HG03520 (cell line): Measurements from ENCODE around the gene GAGE13.
"Not testable (repeated sequence)": the region's sequence is repeated elsewhere in the genome, so short reads cannot be mapped to it uniquely, and the experiment has no call there.

ENCODE experiments used
- ATAC-seq: cut with Tn5 transposase; IDR thresholded peaks from one replicate; pipeline ENCODE4 v1.9.1; 2021; ENCODE audit warnings: mild to moderate bottlenecking, moderate library complexity; ENCODE audit not compliant: unreplicated experiment

The GAGE13 gene, protein sequence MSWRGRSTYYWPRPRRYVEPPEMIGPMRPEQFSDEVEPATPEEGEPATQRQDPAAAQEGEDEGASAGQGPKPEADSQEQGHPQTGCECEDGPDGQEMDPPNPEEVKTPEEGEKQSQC

DNA sequence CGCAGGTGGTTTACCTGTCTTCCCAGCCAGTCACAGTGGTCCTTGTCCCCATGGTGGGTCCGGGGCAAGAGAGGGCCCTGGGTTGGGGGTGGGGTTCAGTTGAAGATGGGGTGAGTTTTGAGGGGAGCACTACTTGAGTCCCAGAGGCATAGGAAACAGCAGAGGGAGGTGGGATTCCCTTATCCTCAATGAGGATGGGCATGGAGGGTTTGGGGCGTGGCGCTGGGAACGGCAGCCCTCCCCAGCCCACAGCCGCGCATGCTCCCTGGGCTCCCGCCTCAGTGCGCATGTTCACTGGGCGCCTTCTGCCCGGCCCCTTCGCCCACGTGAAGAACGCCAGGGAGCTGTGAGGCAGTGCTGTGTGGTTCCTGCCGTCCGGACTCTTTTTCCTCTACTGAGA is at the start of gene GAGE13:
Gene GAGE13, plus strand, starts transcription at position 301 of the 400 bp plus-strand sequence. CDS start 1,156 bp downstream, outside the sequence.
- not testable (repeated sequence) for ATAC-seq

DNA sequence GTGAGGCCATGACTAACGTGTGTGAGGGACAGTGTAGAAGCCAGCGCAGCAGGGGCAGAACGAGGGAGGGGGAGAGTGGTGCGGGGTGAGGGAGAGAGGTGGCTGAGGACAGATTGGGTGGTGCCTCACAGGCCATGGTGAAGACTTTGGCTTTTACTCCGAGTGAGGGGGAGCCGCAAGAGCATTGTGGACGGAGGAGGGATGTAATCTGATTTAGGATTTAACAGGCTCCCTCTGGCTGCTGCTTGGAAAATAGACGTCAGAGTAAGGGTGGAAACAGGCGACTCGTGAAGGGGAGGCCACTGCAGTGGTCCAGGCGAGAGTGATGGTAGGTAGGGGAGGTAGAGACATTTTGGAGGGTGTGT is 48.8 kb upstream of the GAGE13 start:
- ATAC-seq: no peak

DNA sequence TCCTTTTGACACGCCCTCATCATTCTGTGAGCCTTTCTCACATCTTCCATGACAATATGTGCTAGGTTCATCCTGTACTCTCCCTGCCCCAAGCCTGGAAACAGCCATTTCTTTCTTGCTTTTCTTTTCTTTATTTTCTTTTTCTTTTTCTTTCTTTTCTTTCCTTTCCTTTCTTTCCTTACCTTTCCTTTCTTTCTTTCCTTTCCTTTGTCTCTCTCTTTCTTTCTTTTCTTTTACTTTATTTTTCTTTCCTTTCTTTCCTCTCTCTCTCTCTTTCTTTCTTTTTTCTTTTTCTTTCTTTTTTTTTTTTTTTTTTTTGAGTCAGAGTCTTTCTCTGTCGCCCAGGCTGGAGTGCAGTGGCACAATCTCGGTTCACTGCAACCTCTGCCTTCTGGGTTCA is 47.2 kb upstream of the GAGE13 start:
- ATAC-seq: no peak

DNA sequence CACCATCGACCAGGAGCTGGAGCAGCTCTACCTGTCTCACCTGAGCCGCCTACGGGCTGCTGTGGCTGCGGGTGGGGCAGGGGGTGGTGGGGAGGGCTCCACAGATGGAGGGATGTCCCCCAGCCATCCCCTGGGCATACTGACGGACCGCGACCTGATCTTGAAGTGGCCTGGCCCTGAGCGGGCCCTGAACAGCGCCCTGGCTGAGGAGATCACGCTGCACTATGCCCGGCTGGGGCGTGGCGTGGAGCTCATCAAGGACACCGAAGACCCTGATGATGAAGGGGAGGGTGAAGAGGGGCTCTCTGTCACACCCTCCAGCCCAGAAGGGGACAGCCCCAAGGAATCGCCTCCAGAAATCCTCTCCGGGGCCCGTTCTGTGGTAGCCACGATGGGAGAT is 45.2 kb upstream of the GAGE13 start:
- no peak for ATAC-seq

- no peak for ATAC-seq
Observed at GRCh38 chrX:49286581-49286980, 44.8 kb upstream of the GAGE13 start.

- no peak for ATAC-seq
Observed at GRCh38 chrX:49287665-49288064, 43.7 kb upstream of the GAGE13 start.

GRCh38 chrX:49290215-49290614 is 41.2 kb upstream of the GAGE13 start:
- no peak for ATAC-seq

DNA sequence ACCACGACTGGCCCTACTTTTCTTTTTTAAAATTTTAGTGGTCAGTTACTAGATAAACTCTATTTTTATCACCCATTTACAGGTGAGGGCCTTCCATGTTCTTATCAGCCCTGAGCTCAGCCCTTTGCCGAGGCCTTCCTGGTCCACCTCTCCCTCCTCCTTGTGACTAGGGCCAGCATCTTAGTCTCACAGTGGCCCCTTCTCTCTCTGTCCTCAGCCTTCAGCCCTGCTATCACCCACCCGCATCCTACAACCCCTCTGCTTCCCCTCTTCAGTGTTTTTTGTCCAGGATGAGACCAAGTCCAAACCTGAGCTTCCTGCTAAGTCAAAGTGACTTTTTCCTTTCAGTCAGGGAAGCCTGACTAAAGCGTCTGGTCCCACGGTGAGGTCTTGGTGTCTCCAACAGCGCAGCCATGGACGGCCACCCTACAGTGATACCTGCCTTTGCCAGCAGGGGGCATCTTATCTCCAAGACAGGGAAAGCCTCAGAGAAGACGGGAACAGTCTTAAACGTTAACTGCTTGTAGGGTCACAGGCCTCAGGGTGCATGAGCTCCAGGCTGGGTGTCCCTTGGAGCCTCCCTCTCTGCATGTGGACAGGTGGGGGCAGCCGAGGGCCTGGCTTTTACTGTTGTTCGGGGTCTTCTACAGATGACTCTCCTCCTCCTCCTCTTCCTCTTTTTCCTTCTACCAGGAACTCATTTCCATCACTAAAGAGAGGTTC is 39.6 kb upstream of the GAGE13 start:
- ATAC-seq: peak; percentile 75

DNA sequence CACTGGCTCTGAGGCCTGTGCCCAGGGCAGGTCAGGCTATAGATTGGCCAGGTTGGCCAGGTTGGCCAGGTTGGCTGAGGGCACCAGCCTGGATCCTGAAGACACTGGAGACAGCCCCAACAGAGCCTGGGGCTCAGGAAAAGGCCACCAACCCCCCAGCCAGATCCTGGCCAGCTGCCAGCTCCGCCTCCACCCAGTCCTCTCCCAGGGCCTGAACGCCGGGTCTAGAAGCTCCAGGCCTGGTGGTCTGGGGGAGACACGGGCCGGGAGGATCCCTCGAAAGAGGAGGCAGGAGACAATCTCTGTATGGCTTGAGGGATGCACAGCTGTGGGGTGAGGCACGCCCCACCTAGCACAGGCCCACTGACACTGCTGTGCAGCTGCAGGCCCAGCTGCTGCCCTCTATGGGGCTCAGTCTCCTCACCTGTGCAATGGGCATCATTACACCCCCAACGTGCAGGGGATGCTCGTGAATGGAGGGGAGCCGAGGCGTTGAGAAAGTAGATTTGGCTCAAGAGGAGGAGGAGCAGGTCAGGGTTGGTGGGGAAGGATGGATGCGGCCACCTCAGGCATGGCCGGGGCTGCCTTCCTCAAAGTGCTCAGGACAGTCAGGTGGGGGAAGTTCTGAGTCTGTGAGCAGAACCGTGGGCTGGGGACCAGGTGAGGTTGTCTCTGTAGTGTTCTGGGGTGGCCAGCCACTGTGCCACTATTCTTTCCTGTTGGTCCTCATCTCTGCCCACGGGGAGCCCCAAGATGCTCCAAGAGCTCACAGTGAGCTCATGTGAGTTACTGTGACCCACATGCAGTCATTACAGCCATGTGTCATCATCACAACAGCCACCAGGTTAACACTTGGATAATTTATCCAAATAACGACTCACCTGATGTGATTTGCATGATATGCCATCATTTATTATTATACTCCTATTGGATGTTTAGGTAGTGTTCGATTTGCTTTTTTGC is 38.7 kb upstream of the GAGE13 start:
- ATAC-seq: no peak

DNA sequence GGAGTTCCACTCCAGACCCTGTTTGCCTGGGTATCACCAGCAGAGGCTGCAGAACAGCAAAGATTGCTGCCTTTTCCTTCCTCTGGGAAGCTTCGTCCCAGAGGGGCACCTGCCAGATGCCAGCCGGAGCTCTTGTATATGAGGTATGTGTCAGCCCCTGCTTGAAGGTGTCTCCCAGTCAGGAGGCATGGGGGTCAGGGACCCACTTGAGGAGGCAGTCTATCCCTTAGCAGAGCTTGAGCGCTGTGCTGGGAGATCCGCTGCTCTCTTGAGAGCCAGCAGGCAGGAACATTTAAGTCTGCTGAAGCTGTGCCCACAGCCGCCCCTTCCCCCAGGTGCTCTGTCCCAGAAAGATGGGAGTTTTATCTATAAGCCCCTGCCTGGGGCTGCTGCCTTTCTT is 32.1 kb upstream of the GAGE13 start:
- not testable (repeated sequence) for ATAC-seq

DNA sequence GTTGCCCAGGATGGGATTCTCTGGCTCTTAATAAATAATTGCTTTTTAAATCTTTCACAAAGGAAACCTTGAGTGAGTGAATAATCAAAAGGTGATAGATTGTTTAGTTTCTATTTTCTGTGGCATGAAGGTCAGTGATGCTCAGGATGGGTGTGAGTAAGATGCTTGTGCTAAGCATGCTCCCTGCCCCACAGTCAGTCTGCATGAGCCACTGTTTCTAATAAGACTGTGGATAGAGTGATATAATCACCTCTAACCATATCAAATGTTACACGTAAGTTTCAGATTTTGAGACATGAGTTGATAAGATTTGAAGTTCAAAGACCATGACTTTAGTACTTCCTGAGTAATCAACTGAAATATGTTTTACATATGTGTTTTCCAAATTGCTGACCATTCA is 30.7 kb upstream of the GAGE13 start:
- ATAC-seq: no peak

GRCh38 chrX:49303346-49303745 is 28.0 kb upstream of the GAGE13 start, which contains the start of gene GAGE10:
Gene GAGE10 (plus strand): TSS chrX:49303646. CDS start chrX:49304860, 1,214 bp downstream.
- ATAC-seq: no peak

DNA sequence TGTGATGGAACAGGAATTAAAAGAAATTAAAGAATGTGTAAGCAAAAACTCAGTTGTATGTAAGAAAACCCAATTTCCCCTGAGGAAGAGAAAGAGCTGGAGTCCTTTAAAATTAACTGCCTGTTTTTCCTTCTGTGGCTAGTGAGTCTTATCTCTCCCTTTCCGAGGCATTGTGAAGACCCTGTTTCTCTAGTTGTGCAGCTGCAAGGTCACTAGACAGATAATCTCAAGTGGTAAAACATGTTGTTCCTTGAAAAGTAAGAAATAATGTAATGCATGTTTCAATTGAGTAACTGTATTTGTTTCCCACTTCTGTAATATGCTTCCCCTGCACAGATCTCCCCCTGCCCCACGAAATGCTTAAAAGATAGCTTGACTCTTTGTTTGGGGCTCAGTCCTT is 23.6 kb upstream of the GAGE13 start:
- ATAC-seq: not testable (repeated sequence)

- ATAC-seq: no peak
Observed at GRCh38 chrX:49308604-49309269, 22.6 kb upstream of the GAGE13 start.

- ATAC-seq: no peak
Observed at GRCh38 chrX:49309401-49309981, 21.9 kb upstream of the GAGE13 start.

GRCh38 chrX:49310371-49310770 is 21.0 kb upstream of the GAGE13 start:
- no peak for ATAC-seq

- ATAC-seq: no peak
Observed at GRCh38 chrX:49312176-49312575, 19.2 kb upstream of the GAGE13 start.

GRCh38 chrX:49316085-49316484 is 15.3 kb upstream of the GAGE13 start:
- ATAC-seq: no peak

DNA sequence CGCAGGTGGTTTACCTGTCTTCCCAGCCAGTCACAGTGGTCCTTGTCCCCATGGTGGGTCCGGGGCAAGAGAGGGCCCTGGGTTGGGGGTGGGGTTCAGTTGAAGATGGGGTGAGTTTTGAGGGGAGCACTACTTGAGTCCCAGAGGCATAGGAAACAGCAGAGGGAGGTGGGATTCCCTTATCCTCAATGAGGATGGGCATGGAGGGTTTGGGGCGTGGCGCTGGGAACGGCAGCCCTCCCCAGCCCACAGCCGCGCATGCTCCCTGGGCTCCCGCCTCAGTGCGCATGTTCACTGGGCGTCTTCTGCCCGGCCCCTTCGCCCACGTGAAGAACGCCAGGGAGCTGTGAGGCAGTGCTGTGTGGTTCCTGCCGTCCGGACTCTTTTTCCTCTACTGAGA is 9.6 kb upstream of the GAGE13 start, which contains the start of gene GAGE12J:
Gene GAGE12J, plus strand, starts transcription at position 301 of the 400 bp plus-strand sequence. CDS start 1,157 bp downstream, outside the sequence.
- ATAC-seq: not testable (repeated sequence)

DNA sequence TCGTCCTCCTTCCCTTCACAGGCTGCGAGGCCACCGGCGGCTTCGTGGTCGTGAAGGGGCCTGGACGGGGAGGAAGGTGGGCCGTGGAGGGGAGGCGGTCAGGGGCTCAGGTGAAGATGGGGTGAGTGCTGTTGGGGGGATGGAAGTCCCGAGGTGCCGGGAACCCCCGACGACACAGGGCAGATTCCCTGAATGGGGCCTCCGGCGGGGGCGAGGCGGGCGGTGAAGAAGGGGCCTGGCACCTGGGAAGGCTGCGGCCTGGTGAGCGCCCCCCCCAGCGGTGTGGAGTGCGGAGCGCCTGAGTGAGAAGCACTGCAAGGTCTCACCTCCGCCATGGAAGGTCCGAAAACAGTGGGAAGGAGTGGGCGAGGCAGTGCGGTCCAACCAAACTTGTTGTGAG is 9.1 kb upstream of the GAGE13 start:
- not testable (repeated sequence) for ATAC-seq
